ENCODE data around the gene ELMOD3.
"Not testable (repeated sequence)": the region's sequence is repeated elsewhere in the genome, so short reads cannot be mapped to it uniquely, and the experiment has no call there.

ELMOD3 gene

DNA sequence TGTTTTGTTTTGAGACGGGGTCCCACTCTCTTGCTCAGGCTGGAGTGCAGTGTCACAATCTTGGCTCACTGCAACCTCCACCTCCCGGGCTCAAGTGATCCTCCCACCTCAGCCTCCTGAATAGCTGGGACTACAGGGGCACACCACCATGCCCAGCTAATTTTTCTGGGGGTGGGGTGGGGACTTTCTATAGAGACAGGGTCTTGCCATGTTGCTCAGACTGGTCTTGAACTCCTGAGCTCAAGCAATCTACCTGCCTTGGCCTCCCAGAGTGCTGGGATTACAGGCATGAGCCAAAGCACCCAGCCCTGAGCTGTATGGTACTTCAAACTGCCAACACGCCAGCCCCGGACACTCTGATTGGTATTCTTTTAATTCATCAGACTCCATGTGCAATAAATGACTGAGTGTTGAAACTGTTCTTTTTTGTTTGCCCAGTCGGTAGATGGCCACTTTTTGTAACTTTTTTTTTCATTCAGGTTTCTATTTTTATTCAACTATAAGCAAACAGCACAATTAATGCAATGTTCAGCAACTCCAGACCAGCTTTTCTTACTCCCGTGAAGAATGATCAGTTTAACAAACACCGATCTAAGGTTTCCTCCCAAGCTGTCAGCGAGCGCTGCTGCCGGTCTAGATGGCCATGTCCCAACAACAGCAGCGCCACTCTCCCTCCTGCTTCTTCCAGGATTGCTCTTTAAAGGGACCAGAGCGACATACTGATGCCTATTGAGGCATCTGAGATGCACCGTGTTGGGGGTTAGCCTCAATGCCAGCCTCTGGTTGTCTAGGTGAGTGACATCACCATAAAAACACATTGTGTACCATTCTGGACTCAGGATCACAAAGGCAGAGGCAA lies 14.3 kb upstream of the ELMOD3 start:
- no peak overlapping the region for H3K4me3 ChIP-seq
- H3K9me3 ChIP-seq (replicated peaks in 1 of 11): no peaks in the 10 kb centered on the region

DNA sequence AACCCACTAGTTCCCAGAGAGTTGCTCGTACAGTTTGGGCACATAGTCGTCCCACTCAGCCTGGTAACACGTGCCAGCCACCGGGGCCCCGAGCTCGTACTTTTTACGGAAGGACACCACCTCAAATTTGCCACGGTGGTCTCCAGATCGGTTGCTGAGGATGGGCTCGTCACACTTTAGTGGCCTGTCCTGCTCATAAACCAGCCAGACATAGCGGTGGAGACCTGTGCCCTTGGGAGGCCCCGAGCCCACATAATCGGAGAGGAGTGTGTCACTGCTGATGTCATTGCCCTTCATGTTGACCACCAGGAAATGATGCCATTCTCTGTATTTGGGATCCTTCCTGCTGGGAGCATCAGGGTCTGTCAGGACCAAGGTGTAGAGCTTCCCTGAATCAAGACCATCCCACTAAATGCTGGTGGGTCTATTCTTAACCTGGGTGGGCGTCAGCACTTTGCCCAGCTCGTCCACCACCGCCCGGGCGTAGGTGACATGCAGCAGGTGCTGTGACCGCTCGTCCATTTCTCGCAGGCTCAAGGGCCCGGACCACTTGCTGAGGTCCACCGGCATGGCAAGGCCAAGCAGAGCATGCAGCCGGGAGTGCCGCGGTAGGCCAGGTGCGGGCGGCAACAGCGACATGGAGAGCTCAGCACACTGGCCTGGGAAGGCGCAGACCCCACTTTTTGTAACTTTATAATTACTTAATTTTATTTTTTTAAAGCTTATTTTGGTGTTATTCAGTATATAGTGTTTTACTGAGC lies 13.1 kb upstream of the ELMOD3 start:
- no peak overlapping the region for H3K4me2 ChIP-seq
- no peak overlapping the region for H3K27ac ChIP-seq
- no peaks in the 10 kb centered on the region for H3K9me3 ChIP-seq (replicated peaks in 1 of 11)
- TF ChIP-seq Cebpa-rat (IDR thresholded peaks at IDR 0.05): no peak
- no peaks in the 10 kb centered on the region for H3K27me3 ChIP-seq
- H3K36me3 ChIP-seq: peaks cover 26 to 52% (median 35%) of the 10 kb centered on the region in 11 experiments
- H3K9ac ChIP-seq: no peak overlapping the region
- H4K20me1 ChIP-seq: peaks cover 0 to 13% (median 4%) of the 10 kb centered on the region in 11 experiments; a peak in 11 of 22 replicates
- H3K4me3 ChIP-seq: no peak overlapping the region
- no peaks in the 10 kb centered on the region for H3K4me1 ChIP-seq

More for the DNA sequence above, 14.3 kb upstream of the ELMOD3 start:
- Histone ChIP-seq H3K27ac (no peak overlapping the region), H3K4me2 (no peak overlapping the region), H3K4me1 (no peaks in the 10 kb centered on the region), H3K9ac (no peak overlapping the region), H3K36me3 (peaks cover 14 to 40% (median 23%) of the 10 kb centered on the region in 11 experiments), H4K20me1 (peaks cover 0 to 13% (median 4%) of the 10 kb centered on the region in 11 experiments; a peak in 11 of 22 replicates), H3K27me3 (no peaks in the 10 kb centered on the region)
- no peak for TF ChIP-seq Cebpa-rat (IDR thresholded peaks at IDR 0.05)

DNA sequence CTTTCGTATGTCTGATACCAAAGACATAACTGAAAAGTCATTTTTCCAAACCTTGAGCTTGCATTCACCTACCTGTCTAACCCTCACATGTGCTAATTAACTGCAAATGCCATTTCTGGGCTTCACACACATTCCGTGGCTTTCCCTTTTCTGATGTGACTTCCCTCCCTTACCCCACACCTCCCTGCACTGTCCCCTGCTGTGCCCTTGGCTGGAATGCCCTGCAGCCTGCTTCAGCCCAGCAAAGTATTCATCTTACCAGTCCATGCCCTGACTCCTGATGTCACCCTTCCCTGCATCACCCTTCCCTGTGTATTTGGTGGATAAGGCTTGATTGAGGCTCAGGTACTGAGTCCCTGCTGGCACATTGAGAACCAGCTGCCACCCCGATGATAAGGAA lies 12.4 kb upstream of the ELMOD3 start:
- no peaks in the 10 kb centered on the region for H3K9me3 ChIP-seq (replicated peaks in 1 of 11)

GRCh38 chr2:85343207-85343895 lies 11.2 kb upstream of the ELMOD3 start:
- not testable (repeated sequence) for H3K4me1 ChIP-seq; H3K9me3 ChIP-seq (replicated peaks in 1 of 11); H3K4me3 ChIP-seq; H3K27me3 ChIP-seq; H3K9ac ChIP-seq; H3K27ac ChIP-seq; H3K4me2 ChIP-seq
- peaks cover 0 to 17% (median 4%) of the 10 kb centered on the region in 11 experiments; a peak in 11 of 22 replicates for H4K20me1 ChIP-seq
- H3K36me3 ChIP-seq: peaks cover 34 to 71% (median 54%) of the 10 kb centered on the region in 11 experiments

More for the DNA sequence above, 12.4 kb upstream of the ELMOD3 start:
- Histone ChIP-seq H3K36me3 (peaks cover 33 to 59% (median 42%) of the 10 kb centered on the region in 11 experiments), H3K4me1 (no peaks in the 10 kb centered on the region), H3K4me3 (no peak overlapping the region), H3K9ac (no peak overlapping the region), H4K20me1 (peaks cover 0 to 13% (median 4%) of the 10 kb centered on the region in 11 experiments; a peak in 11 of 22 replicates), H3K27me3 (no peaks in the 10 kb centered on the region), H3K4me2 (no peak overlapping the region), H3K27ac (no peak overlapping the region)
- TF ChIP-seq Cebpa-rat (IDR thresholded peaks at IDR 0.05): no peak

DNA sequence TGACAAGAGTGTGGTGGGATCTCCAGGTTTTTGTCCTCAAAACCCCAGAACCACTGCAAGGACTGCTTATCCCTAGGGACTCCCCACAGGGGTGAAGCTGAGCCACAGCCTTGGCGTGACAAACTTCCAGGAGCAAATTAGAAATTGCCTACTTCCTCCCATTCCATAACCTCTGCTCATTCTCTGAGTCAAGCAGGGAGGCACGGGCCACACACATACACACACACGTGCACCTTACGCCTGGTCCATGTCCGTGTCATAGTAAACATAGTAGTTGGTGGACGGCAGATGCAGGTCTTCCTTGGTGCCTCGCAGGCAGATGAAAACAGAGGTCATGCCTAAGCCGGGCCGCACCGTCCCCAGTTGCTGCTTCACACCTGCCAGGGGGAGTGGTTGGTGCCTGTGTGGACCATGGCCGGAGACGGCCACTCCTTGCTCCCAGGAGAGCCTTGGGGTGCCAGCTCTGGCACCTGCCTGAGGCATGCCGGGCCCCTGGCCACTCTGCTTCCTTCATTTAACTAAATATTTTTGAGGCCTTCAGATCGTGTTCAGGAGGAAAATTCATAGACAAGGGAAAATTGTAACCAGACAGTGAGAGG lies 10.1 kb upstream of the ELMOD3 start:
- TF ChIP-seq Cebpa-rat (IDR thresholded peaks at IDR 0.05): no peak
- H3K27ac ChIP-seq: no peak overlapping the region

DNA sequence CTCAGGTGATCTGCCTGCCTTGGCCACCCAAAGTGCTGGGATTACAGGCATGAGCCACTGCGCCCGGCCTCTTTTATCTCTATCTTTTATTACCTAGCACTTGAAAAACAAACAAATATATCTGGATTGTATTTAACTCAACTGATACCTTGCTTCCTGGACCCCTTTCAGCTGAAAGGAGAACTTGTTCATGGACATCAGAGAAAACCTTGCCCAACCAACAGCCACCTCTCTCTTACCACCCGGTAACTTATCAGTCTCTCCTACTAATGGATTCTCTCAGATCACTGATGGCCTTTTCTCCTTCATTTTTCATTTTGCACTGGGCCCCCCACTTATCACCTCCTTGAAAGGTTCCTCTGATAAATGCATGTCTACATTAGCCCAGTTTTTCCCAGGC lies 7.0 kb upstream of the ELMOD3 start:
- Histone ChIP-seq H3K36me3 (peaks cover 64 to 94% (median 87%) of the 10 kb centered on the region in 11 experiments), H3K4me1 (peaks cover 2 to 11% (median 6%) of the 10 kb centered on the region in 10 experiments; a peak in 17 of 20 replicates), H3K4me3 (no peak overlapping the region), H3K9me3 (replicated peaks in 1 of 11) (no peaks in the 10 kb centered on the region), H3K27me3 (no peaks in the 10 kb centered on the region), H3K27ac (no peak overlapping the region), H3K4me2 (no peak overlapping the region), H4K20me1 (peaks cover 0 to 17% (median 4%) of the 10 kb centered on the region in 11 experiments; a peak in 11 of 22 replicates), H3K9ac (no peak overlapping the region)
- no peak for TF ChIP-seq Cebpa-rat (IDR thresholded peaks at IDR 0.05)

More for the DNA sequence above, 10.1 kb upstream of the ELMOD3 start:
- Histone ChIP-seq H3K4me1 (peaks cover 0 to 4% (median 0%) of the 10 kb centered on the region in 10 experiments; a peak in 4 of 20 replicates), H4K20me1 (peaks cover 0 to 17% (median 4%) of the 10 kb centered on the region in 11 experiments; a peak in 11 of 22 replicates), H3K36me3 (peaks cover 40 to 82% (median 64%) of the 10 kb centered on the region in 11 experiments), H3K4me3 (no peak overlapping the region), H3K27me3 (no peaks in the 10 kb centered on the region), H3K9ac (no peak overlapping the region), H3K4me2 (no peak overlapping the region), H3K9me3 (replicated peaks in 1 of 11) (no peaks in the 10 kb centered on the region)

DNA sequence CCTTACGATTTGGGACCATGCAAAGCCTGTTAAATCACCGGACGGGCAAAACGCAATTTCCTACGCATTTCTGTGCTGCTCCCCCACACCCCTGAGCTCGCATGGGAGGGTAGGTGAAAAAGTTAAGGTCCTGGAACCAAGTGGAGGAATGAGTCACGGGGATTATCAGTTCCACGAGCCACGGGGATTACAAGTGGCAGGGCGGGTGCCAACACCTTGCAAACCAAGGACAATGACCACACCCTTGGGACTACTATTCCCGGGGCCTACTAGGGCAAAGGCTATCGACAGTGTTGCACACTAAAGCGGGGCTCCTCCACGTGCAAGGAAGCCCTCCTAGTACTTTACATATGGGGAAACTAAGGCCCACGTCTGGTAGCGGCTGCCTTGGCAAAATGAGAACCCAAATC lies 688 bp upstream of the ELMOD3 start:
- Histone ChIP-seq H3K9me3 (replicated peaks in 1 of 11) (no peaks in the 10 kb centered on the region), H3K4me2 (peak overlapping the region; percentile 85 to 98 (median 93)), H3K27ac (peak overlapping the region; percentile 7 to 94 (median 86); a peak in 21 of 22 replicates), H4K20me1 (no peaks in the 10 kb centered on the region; a peak in 2 of 22 replicates), H3K4me3 (peak overlapping the region; percentile 68 to 93 (median 81)), H3K27me3 (no peaks in the 10 kb centered on the region), H3K36me3 (peaks cover 59 to 65% (median 63%) of the 10 kb centered on the region in 11 experiments), H3K9ac (peak overlapping the region; percentile 85 to 97 (median 91)), H3K4me1 (peaks cover 26 to 52% (median 36%) of the 10 kb centered on the region in 10 experiments)
- no peak for TF ChIP-seq Cebpa-rat (IDR thresholded peaks at IDR 0.05)

- H3K9me3 ChIP-seq (replicated peaks in 1 of 11): no peaks in the 10 kb centered on the region
- TF ChIP-seq Cebpa-rat (IDR thresholded peaks at IDR 0.05): no peak
- H3K4me3 ChIP-seq: peak overlapping the region; percentile 68 to 93 (median 81)
- H3K36me3 ChIP-seq: peaks cover 58 to 65% (median 62%) of the 10 kb centered on the region in 11 experiments
- H3K4me1 ChIP-seq: peaks cover 26 to 51% (median 33%) of the 10 kb centered on the region in 10 experiments
- peak overlapping the region; percentile 85 to 97 (median 91) for H3K9ac ChIP-seq
- peak overlapping the region; percentile 85 to 98 (median 93) for H3K4me2 ChIP-seq
- peak overlapping the region; percentile 80 to 94 (median 87) for H3K27ac ChIP-seq
- no peaks in the 10 kb centered on the region; a peak in 2 of 22 replicates for H4K20me1 ChIP-seq
- no peaks in the 10 kb centered on the region for H3K27me3 ChIP-seq
Observed at GRCh38 chr2:85355073-85355410, 473 bp downstream of the ELMOD3 start.
